Activated CD4-positive, alpha-beta T cell treated with anti-CD3 and anti-CD28 coated beads for 4 hours (primary cell): ENCODE data around the gene TTC39B.
"Not testable (repeated sequence)": the region's sequence is repeated elsewhere in the genome, so short reads cannot be mapped to it uniquely, and the experiment has no call there.

Experiments
- DNase-seq, 2 donors: peaks; one replicate each; pipeline ENCODE4 v3.0.0-alpha.2; 2020

Gene TTC39B

GRCh38 chr9:15262581-15262980 lies 44.4 kb downstream of the TTC39B start:
- no peak for DNase-seq

GRCh38 chr9:15256426-15256825 lies 50.6 kb downstream of the TTC39B start:
- no peak for DNase-seq

GRCh38 chr9:15253786-15254185 lies 53.2 kb downstream of the TTC39B start:
- DNase-seq = no peak

- no peak for DNase-seq
Observed at GRCh38 chr9:15253197-15253596, 53.8 kb downstream of the TTC39B start.

GRCh38 chr9:15249981-15250380 lies 57.0 kb downstream of the TTC39B start:
- DNase-seq = no peak

GRCh38 chr9:15249042-15249818 lies 57.8 kb downstream of the TTC39B start:
- DNase-seq = no peak

GRCh38 chr9:15248621-15249020 lies 58.4 kb downstream of the TTC39B start:
- DNase-seq = no peak

GRCh38 chr9:15248081-15248480 lies 58.9 kb downstream of the TTC39B start:
- DNase-seq = no peak

- DNase-seq = no peak
Observed at GRCh38 chr9:15246708-15247107, 60.3 kb downstream of the TTC39B start.

GRCh38 chr9:15246243-15246642 lies 60.8 kb downstream of the TTC39B start:
- no peak for DNase-seq

GRCh38 chr9:15244001-15244441 lies 63.0 kb downstream of the TTC39B start:
- no peak for DNase-seq

- no peak for DNase-seq
Observed at GRCh38 chr9:15243081-15243480, 63.9 kb downstream of the TTC39B start.

- no peak for DNase-seq
Observed at GRCh38 chr9:15240927-15241326, 66.1 kb downstream of the TTC39B start.

- no peak for DNase-seq
Observed at GRCh38 chr9:15239816-15240215, 67.2 kb downstream of the TTC39B start.

GRCh38 chr9:15238646-15239045 lies 68.4 kb downstream of the TTC39B start:
- no peak for DNase-seq

GRCh38 chr9:15235658-15236057 lies 71.4 kb downstream of the TTC39B start:
- no peak for DNase-seq

GRCh38 chr9:15233941-15234490 lies 73.0 kb downstream of the TTC39B start:
- DNase-seq = not testable (repeated sequence)

- DNase-seq = not testable (repeated sequence)
Observed at GRCh38 chr9:15232706-15233280, 74.2 kb downstream of the TTC39B start.

- no peak for DNase-seq
Observed at GRCh38 chr9:15231788-15232635, 75.0 kb downstream of the TTC39B start.

GRCh38 chr9:15229409-15229808 lies 77.6 kb downstream of the TTC39B start:
- DNase-seq = no peak

GRCh38 chr9:15227491-15227890 lies 79.5 kb downstream of the TTC39B start:
- DNase-seq = no peak

- DNase-seq = no peak
Observed at GRCh38 chr9:15225564-15226126, 81.4 kb downstream of the TTC39B start.

GRCh38 chr9:15222313-15222712 lies 84.7 kb downstream of the TTC39B start:
- DNase-seq = no peak
